ENCODE data around the gene UCHL3.
"Not testable (repeated sequence)": the region's sequence is repeated elsewhere in the genome, so short reads cannot be mapped to it uniquely, and the experiment has no call there.

Gene UCHL3

DNA sequence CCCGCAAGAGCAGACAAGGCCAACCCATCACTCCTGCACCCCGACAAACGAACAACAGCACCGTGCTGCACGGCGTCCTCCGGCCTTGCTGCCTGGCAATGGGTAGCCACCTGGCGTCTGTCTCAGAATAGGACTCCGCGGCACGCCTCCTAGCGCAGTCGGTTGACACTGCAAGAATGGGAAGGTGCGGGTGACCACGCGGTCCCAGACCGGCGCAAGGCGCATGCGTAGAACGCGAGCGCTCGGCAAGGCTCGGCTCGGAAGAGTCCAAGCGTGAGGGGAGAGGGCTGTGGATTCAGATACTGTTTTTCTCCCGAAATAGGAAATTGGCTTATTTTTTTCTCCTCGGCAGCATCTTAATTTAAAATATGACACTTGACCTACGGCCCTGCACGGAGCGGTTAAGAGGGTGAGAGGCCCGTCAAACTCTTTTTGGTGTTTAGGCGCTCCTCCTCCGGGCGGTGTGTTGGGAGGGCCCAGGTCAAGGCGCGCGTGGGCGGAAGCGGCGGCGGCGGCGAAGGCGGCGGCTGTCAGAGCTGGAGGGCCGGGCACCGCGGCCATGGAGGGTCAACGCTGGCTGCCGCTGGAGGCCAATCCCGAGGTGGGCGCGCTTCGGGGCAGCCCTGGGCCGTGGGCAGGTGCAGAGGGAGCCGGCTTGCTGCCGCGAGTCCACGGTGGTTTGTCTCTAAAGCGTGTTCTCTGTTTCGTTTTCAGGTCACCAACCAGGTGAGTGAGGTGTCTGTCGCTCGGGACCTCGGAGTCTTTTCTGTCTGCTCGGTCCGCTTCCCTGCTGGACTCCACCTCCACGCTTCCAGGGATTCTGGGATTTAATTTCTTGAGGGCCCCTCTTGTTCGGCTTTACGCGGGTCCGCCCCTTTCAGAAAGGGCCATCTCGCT lies at the start of gene UCHL3:
Gene UCHL3, plus strand, starts transcription at position 530 of the 897 bp plus-strand sequence. Its CDS starts 30 bp downstream, at position 560.
- peak; percentile 95 for DNase-seq

DNA sequence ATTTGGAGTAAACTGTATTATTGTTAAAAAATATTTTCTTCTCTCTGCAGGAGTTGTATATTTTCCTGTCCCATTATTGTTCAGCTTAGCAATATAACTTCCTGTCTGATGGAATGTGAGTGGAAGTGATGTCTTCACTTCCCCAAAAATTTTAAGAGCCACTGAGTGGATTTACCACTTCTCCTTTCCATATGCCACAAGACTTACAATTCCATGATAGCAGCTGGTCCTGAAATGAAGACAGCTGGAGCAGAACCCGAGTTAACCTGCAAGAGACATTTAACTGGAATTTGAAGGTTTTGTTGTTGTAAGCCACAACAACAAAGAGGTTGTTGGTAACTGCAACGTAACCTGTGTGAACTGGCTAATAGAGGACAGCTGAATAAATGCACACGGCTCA lies 44.3 kb upstream of the UCHL3 start:
- DNase-seq, result no peak

DNA sequence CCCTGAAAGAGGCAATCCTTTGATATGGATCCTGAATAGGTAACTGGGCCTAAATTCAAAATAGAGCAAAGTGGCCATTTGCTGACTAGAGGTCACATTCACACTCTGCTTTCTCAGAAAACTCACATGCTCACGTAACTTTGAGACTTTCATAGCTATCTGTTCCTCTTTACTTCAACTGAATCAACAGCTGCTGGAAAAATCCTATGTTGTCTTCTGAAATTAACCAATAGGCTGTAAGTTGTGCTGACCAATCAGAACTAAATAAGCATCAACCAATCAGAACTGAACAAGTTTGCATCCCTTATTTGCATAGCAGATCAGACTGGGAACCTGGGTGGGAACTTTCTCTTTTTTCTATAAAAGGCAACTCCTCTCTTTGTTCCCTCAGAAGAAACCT lies 43.6 kb upstream of the UCHL3 start:
- no peak for DNase-seq

DNA sequence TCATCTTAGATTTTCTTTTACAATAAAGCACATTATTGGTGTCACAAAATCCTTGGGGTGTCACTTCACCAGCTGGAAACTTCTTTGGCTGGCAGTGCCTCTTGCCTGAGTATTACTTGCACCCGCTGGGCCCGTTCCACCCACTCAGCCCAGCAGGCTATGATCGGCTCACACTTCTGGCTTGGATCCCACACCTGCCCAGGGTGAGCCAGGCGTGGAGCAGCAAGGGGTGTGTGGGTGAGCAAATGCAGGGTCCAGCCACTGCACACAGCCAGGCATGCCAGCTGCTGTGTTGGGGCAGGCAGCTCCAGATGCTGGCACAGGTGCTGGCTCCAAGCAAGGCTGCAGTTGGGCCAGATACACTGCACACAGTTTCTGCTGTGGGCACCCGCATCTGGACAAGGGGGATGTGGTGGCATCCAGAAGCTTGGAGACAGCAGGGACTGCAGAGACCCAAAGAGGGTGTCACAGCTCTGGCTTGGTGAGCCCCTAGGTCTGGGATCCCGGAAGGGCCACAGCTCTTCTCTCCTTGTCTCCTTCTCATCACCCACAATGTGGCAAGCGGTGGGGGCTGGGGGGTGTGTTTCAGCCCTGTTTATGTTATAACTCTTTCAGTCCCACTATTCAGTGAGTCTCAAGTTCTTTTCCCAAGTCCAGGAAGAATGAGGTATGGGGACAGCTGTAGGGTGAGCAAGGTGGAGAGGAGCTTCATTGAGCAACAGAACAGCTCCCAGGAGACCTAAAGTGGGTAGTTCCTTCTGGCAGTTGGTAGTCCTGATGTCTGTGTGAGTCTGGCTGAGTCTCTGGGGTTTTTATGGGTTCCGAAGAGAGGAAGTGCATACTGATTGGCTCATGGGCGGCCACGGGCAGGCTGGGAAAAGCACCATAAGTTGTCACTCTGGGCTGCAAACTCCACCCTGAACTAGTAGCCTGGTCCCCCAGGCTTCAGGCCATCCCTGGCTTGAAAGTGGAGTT lies 42.3 kb upstream of the UCHL3 start:
- DNase-seq, result no peak

DNA sequence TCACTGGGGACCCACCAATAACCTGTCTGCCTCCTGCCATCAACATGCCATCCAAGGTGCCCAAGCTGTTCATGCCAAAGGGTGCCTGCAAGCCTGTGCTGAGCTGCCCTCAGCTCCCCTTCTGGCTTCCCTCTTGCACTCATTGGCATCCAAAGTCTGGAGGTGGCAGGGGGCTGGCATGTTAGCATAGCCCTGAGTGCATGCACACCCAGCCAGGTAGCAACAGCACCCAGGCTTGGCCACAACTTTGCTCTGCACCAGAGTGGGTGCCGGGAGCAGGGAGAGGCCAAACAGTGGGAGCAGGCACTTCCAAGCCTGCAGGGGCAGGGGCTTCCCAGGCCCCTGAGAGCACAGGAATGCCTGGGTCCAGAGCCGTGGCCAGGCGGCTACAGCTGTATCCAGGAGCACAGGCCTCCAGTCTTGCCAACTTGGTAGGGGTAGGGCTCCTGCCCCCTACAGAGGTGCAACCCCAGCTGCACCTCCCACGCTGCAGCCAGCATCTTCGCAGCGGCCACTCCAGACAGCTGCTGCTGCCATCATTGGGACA lies 41.5 kb upstream of the UCHL3 start:
- DNase-seq, result no peak

DNA sequence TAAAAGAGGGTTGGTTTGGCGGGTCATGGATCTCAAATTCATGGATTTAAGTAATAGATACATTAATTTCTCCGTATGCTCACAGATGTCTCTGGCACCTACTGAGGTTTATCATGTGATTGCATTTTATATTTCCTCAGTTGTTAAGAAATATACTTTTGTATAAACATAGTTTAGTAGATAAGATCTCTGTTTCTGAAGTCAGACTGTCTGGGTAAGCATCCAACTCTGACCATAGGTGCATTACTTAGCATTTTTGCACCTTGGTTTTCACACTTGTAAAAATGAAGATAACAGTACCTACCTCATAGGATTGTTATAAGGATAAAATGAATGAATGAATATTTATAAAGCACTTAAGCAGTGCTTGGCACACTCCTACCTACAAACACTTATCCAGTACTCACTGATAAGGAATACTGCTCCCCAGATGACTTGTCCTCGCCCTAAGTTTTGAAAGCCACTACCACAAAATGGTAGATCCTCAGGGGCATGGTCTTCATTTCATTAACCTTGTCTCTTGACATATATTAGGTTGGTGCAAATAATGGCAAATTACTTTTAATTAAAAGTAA lies 38.5 kb upstream of the UCHL3 start:
- no peak for DNase-seq

DNA sequence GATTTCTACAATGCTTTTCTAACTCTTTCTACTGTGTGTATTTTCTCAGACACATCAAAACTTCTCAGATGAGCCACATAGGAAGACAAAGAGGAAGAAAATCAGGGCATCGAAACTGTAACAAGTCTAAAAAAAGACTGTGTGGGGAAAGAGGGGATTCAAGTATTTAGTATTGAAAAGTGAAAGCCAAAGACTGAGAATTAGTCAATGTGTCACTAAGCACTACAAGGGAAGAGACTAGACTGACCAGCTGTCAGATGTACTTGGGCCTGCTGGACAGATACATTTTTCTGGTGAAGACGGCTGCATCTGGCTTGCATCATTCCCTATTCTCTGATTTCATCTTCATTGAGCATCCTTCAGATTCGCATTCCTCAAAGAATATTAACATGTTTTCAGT lies 37.3 kb upstream of the UCHL3 start:
- no peak for DNase-seq

DNA sequence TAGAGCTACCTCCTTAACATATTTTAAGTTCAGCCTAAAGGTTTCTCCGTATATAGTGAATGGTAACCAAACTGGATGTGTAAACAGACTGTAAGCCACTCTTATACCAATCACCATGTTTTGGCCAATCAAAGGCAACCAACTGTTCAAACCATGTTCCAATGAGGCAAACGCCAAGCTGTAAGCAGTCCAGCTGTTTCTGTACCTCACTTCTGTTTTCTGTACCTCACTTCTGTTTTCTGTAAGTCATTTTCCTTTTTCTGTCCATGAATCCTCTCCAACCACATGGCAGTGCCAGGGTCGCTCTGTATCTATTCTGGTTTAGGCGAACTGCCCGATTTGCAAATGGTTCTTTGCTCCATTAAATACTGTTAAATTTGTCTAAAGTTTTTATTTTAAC lies 36.3 kb upstream of the UCHL3 start:
- DNase-seq, result no peak

DNA sequence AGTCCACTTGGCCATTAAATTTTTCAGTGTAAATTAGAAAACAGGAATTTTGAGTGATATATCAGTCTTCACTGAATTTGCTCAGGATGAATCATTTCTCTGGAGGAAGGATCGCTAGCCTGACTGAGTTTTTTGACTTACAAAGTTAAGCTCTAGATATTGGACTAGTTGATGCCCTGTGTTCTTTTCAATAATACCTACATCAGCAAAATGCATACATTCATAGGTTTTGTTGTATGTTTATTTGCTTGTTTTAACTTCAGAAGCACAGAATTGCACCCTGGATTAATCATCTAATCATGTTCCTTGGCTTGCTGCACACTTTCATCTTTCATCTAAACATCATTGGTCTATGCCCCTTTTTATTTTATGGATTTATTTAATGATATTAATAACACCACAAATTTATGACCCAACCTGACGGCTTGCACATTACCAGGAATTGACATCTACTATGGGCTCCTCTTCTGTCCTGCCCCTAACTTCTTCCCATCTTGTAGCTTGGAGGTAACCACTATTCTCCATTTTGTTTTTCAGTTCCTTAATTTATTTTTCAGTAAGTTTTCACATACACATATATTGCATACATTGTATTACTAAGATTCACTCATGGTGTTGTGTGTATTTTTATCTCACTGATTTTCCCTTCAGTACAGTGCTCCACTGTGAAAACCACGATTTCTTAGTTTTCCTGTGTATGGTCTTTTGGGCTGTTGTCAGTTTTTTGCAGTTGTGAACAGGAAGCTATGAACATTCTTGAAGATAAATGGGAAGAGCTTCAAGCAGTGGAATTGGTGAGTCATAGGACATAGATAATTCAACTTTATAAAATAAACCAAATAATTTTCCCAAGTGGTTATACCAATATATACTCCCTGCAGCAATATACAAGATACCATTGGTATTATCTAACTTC lies 35.3 kb upstream of the UCHL3 start:
- DNase-seq, result no peak

DNA sequence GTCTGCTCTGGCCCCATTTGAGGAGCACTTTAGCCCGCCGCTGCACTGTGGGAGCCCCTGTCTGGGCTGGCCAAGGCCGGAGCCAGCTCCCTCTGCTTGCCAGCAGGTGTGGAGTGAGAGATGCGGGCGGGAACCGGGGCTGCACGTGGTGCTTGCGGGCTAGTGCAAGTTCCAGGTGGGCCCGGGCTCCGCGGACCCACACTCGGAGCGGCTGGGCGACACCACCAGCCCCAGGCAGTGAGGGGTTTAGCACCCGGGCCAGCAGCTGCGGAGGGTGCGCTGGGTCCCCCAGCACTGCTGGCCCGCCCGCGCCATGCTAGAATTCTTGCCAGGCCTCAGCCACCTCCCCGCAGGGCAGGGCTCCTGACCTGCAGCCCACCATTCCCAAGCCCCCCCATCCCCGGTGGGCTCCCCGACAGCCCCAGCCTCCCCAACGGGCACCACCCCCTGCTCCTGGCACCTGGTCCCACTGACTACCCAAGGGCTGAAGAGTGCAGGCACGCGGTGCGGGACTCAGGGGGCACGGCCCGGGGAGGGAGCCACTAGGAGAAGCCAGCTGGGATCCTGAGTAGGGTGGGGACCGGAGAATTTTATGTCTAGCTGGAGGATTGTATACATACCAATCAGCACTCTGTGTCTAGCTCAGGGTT lies 31.0 kb upstream of the UCHL3 start:
- DNase-seq, result no peak

DNA sequence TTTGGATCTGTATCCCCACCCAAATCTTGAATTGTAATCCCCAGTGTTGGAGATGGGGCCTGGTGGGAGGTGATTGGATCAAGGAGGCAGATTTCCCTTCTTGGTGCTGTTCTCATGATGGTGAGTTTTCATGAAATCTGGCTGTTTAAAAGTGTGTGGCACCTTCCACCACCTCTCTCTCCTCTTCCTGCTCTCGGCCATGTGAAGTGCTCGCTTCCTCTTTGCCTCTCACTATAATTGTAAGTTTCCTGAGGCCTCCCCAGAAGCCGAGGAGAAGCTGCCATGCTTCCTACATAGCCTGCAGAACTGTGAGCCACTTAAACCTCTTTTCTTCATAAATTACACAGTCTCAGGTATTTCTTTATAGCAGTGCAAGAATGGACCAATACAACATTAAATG lies 27.6 kb upstream of the UCHL3 start:
- no peak for DNase-seq

DNA sequence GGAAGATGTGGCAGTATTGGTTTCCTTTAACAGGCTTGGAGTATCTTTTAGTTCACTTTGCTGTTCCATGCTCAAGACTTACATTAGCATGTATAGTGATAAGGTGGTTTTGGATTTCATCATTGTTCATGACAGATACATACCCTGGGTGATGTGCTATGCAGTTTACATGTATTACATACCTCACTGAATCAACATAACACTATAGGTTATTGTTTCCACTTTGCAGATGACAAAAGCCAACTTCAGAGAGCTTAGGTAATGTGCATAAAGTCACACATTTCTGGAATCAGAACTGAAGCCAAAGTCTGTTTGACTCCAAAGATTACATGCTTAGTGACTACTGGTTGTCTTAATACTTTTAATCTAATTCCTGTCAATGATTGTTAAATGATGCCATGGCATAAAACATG lies 19.0 kb upstream of the UCHL3 start:
- no peak for DNase-seq

DNA sequence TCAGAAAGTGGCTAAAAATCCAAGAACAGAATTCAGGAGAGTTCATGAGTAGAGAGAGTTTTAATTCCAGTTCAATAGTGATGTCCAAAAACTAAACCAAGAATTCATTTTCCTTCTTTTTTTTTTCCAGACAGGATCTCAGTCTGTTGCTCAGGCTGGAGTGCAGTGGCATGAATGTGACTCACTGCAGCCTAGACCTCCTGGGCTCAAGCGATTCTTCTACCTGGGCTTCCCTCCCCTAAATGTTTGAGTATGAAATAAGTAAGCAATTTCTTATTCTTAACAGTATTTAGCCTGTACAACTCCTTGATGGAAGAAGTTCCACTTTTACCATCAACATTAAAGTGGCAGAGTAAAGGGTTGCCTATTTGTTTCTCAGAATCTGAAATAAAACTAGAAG lies 15.7 kb upstream of the UCHL3 start:
- DNase-seq, result no peak

DNA sequence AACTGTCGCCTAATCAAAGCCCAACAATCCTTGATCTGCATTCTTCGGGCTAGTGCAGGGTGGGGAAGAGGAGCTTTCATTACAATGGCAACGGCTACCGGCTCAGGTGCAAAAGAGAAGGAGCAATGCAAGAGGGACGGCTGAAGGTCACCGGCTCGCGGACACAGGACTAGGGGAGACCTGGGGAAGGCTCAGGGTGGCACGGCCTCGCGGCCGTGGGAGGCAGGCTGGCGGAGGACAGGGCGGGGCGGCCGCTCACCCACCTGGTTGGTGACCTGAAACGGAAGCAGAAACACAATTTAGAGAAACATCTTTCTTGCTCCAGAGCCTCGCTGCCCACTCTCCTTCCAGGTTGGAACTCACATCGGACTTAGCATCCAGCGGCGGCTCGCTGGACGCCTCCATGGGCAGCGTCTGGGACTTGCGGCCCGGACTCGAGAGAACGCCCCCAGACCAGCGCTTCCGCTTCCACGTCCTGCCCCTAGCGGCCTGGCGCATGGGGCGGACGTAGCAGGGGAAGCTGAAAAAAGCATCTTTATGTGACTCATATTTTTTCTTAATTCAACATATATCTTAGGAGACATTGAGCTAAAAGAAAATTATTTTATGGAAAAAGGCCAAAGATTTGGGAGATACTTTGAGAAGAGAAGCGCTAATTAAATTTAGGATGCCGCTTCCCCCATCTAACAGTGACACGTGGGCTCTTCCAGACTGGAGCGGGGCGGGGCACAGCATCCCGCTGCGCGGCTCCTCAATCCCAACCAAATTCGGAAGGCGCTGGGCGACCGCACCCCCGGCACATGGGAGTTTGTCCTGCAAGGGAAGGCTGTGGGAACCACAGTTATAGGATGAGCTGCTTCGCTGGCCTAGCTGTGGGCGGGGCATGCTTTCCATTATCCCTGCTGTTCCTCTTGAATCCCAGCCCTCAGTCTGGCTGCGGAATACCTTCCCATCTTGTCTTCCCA lies 11.9 kb upstream of the UCHL3 start, which contains the start of gene COMMD6:
Gene COMMD6, minus strand, starts transcription at position 441 of the 965 bp plus-strand sequence. Its CDS starts 36 bp downstream, at position 405.
- peak; percentile 82 for DNase-seq

DNA sequence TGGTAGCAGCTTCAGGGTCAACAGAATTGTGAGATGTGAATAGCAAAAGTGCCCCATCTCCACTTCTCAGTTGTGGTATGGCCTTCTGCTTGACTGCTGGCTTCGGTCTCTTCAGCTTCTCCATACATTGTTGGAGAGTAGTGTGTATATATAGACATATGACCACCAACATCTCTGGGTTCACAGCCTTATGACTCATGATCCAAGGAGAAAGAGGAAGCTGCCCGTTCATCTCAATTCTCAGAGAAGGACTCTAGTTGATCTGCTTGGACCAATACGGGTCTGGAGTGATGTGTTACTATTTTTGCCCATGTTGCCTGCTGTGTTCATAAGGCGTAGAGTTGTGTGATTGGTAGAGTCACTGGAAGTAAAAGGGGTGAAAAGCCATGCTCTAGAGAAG lies 8.3 kb upstream of the UCHL3 start:
- DNase-seq, result no peak

DNA sequence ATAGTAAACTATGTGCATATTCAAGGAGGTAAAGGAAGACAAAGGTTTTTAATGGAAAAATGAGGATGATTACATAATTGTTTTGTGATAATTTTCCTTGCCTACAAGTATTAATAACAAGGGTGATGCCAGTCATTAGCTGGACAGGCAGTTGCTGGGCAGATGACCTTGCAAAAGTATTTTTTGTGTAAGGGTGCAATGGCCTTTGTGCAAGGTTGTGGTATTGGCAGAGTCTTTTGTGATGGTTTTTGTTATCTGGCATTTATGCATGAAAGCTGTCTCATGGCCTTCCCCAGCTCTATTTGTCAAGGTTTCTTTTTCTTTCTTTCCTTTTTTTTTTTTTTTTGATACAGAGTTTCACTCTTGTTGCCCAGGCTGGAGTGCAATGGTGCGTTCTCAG lies 7.6 kb upstream of the UCHL3 start:
- DNase-seq, result no peak

DNA sequence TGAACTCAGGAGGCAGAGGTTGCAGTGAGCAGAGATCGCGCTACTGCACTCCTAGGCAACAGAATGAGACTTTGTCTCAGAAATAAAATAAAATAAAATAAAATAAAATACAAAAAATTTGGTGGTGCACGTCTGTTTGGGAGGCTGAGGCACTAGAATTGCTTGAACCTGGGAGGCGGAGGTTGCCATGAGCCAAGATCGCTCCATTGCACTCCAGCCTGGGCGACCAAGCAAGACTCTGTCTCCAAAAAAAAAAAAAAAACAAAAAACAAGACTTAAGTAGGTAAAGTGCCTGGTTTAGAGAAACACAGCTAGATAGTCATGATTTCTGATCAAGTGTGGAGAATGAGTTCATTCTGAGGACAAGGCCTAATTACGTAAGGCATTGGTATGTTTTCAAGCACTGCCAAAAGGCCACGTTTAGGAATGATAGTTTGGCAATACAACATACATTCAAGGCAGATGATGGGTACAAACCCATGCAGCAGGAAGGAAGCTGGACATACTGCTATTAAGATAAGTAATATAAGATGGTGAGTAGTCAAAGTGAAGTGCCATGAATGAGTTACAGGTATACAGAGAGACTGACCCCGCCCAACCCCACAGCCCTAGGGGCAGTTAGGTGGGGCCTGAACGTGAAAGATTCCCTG lies 4.8 kb upstream of the UCHL3 start:
- no peak for DNase-seq

DNA sequence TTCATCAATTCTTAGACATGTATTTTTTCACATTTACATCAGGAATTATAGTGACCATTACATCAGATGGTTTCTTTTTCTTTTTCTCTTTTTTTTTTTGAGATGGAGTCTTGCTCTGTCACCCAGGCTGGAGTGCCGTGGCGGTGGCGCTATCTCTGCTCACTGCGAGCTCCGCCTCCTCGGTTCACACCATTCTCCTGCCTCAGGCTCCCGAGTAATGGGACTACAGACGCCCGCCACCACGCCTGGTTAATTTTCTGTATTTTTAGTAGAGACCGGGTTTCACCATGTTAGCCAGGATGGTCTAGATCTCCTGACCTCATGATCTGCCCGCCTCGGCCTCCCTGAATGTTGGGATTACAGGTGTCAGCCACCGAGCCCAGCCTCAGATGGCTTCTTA lies 4.2 kb upstream of the UCHL3 start:
- not testable (repeated sequence) for DNase-seq

DNA sequence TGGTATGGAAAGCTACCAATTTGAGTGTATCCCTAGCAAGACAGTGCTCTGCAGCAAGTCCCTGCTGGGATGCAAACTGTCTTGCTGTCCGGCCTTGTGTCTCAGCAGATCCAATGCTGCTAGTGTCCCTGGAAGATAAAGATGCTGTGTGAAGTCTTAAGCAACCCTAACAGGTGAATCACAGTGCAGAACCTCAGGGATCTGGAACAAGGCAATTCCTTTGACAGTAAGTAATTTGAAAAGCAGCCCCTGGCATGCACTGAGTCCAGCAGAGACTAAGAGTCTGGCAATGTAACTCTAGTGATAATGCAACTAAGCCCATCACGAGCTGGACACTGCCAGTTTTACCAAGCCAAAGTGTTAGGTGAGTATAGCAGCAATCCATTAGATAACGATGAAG lies 1.7 kb upstream of the UCHL3 start:
- DNase-seq, result no peak
